Measurements from ENCODE around the gene UQCR11.

Gene UQCR11

DNA sequence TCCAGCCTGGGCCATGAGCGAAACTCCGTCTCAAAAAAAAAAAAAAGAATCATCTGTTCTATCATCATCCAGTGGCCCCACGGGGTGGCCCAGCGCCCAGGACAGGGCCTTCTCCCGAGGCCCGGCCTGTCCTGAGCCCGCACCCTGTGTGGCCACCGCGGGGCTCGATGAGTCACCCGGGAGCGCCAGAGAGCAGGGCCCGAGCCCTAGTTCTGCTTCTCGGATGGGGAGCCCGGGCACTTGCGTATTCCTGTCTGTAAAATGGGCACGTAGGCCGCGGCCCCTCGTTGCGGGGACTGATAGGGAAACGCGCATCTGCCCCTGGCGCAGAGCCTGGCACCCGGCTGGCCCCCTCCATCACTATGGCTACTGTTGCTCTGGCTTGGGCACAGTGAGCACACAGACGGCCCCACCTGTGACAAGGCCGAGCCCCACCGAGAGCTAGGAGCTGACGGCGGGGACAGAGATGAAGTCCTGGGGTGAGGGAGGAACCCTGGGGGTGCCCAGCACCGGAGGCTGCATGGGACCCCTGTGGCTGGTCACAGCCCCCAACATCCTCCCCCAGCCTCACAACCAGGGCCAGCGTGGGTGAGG, 21.3 kb upstream of the UQCR11 start:
- TF ChIP-seq, protein P1, sequence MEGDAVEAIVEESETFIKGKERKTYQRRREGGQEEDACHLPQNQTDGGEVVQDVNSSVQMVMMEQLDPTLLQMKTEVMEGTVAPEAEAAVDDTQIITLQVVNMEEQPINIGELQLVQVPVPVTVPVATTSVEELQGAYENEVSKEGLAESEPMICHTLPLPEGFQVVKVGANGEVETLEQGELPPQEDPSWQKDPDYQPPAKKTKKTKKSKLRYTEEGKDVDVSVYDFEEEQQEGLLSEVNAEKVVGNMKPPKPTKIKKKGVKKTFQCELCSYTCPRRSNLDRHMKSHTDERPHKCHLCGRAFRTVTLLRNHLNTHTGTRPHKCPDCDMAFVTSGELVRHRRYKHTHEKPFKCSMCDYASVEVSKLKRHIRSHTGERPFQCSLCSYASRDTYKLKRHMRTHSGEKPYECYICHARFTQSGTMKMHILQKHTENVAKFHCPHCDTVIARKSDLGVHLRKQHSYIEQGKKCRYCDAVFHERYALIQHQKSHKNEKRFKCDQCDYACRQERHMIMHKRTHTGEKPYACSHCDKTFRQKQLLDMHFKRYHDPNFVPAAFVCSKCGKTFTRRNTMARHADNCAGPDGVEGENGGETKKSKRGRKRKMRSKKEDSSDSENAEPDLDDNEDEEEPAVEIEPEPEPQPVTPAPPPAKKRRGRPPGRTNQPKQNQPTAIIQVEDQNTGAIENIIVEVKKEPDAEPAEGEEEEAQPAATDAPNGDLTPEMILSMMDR (IDR thresholded peaks at IDR 0.05; ENCODE audit: low read depth, low read length, poor library complexity, severe bottlenecking) = no peak
- no peak for TF ChIP-seq EZH2phosphoT487 (IDR thresholded peaks at IDR 0.05; ENCODE audit: borderline replicate concordance, low read length)
- H4K20me1 ChIP-seq (ENCODE audit: control insufficient read depth, insufficient read depth, low read depth, low read length) = peaks cover 15% of the 10 kb centered on the region
- H3K79me2 ChIP-seq (ENCODE audit: control insufficient read depth, low read length) = peaks cover 63% of the 10 kb centered on the region
- no peaks in the 10 kb centered on the region for H3K27me3 ChIP-seq (ENCODE audit: control insufficient read depth, low read length)
- no peaks in the 10 kb centered on the region for H3K9me2 ChIP-seq (replicated peaks; ENCODE audit: control insufficient read depth, low read length)
- H3K36me3 ChIP-seq (ENCODE audit: control insufficient read depth, low read length) = peaks cover 76% of the 10 kb centered on the region
- no peaks in the 10 kb centered on the region for H3K9me3 ChIP-seq (ENCODE audit: control insufficient read depth, insufficient read depth, low read length)
- H3K4me3 ChIP-seq (ENCODE audit: low read length) = no peak overlapping the region
- H3K27ac ChIP-seq (ENCODE audit: low read depth, low read length) = no peak overlapping the region
- peaks cover 28% of the 10 kb centered on the region for H3K4me1 ChIP-seq (ENCODE audit: control insufficient read depth, low read length)
- no peaks in the 10 kb centered on the region for H3F3A ChIP-seq (ENCODE audit: control insufficient read depth, insufficient read depth)
- H3K4me2 ChIP-seq (ENCODE audit: low read length) = no peak overlapping the region

DNA sequence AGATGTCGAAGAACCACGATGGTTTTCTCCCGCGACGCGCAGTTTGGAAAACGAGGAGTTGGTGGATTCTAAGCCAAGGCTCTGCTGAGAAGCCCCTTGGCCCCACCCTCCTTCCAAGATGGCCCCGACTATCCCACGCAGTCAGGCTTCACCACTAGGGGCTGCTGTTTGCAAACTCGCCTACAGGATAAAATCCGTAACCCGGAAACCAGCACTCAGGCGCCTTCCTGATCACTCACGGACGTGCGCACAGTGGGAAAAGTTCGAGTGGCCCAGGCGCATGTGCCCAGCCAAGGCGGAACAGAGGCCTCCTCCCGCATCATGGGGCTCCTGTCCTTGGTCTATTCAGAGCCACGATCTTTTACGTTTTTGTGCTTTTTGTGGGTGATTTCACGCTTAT, 19.2 kb upstream of the UQCR11 start:
- peaks cover 9% of the 10 kb centered on the region; the same call in 1 of the 2 replicates for H4K20me1 ChIP-seq (ENCODE audit: control insufficient read depth, insufficient read depth, low read depth, low read length)
- no peak overlapping the region for H3K4me2 ChIP-seq (ENCODE audit: low read length)
- H3K9me3 ChIP-seq (ENCODE audit: control insufficient read depth, insufficient read depth, low read length) = no peaks in the 10 kb centered on the region
- H3K79me2 ChIP-seq (ENCODE audit: control insufficient read depth, low read length) = peaks cover 56% of the 10 kb centered on the region
- TF ChIP-seq, protein P1 (IDR thresholded peaks at IDR 0.05; ENCODE audit: low read depth, low read length, poor library complexity, severe bottlenecking) = peak; percentile 84
- no peak for TF ChIP-seq EZH2phosphoT487 (IDR thresholded peaks at IDR 0.05; ENCODE audit: borderline replicate concordance, low read length)
- no peak overlapping the region for H3K4me3 ChIP-seq (ENCODE audit: low read length)
- H3K9me2 ChIP-seq (replicated peaks; ENCODE audit: control insufficient read depth, low read length) = no peaks in the 10 kb centered on the region
- peaks cover 48% of the 10 kb centered on the region for H3K4me1 ChIP-seq (ENCODE audit: control insufficient read depth, low read length)
- H3K27ac ChIP-seq (ENCODE audit: low read depth, low read length) = no peak overlapping the region
- peaks cover 76% of the 10 kb centered on the region for H3K36me3 ChIP-seq (ENCODE audit: control insufficient read depth, low read length)
- no peaks in the 10 kb centered on the region for H3K27me3 ChIP-seq (ENCODE audit: control insufficient read depth, low read length)
- no peaks in the 10 kb centered on the region for H3F3A ChIP-seq (ENCODE audit: control insufficient read depth, insufficient read depth)

GRCh38 chr19:1622541-1622940, 17.3 kb upstream of the UQCR11 start:
- TF ChIP-seq, protein P1 (IDR thresholded peaks at IDR 0.05; ENCODE audit: low read depth, low read length, poor library complexity, severe bottlenecking) = no peak
- TF ChIP-seq EZH2phosphoT487 (IDR thresholded peaks at IDR 0.05; ENCODE audit: borderline replicate concordance, low read length) = no peak
- H3K27ac ChIP-seq (ENCODE audit: low read depth, low read length) = no peak overlapping the region
- H3K4me3 ChIP-seq (ENCODE audit: low read length) = no peak overlapping the region
- peaks cover 69% of the 10 kb centered on the region for H3K79me2 ChIP-seq (ENCODE audit: control insufficient read depth, low read length)
- no peak overlapping the region for H3K4me2 ChIP-seq (ENCODE audit: low read length)
- H4K20me1 ChIP-seq (ENCODE audit: control insufficient read depth, insufficient read depth, low read depth, low read length) = peaks cover 11% of the 10 kb centered on the region; the same call in 1 of the 2 replicates
- peaks cover 68% of the 10 kb centered on the region for H3K4me1 ChIP-seq (ENCODE audit: control insufficient read depth, low read length)
- no peaks in the 10 kb centered on the region for H3K9me3 ChIP-seq (ENCODE audit: control insufficient read depth, insufficient read depth, low read length)
- no peaks in the 10 kb centered on the region for H3K27me3 ChIP-seq (ENCODE audit: control insufficient read depth, low read length)
- H3K36me3 ChIP-seq (ENCODE audit: control insufficient read depth, low read length) = peaks cover 93% of the 10 kb centered on the region
- H3K9me2 ChIP-seq (replicated peaks; ENCODE audit: control insufficient read depth, low read length) = no peaks in the 10 kb centered on the region
- H3F3A ChIP-seq (ENCODE audit: control insufficient read depth, insufficient read depth) = 0 out of 2 replicates have a peak, but pooled peaks cover 6% of the 10 kb centered on the region
